GM18951 (cell line): ENCODE measurements around the gene TIGD6.
"Not testable (repeated sequence)": the region's sequence is repeated elsewhere in the genome, so short reads cannot be mapped to it uniquely, and the experiment has no call there.

ENCODE experiments used
- POLR2A ChIP-seq: IDR thresholded peaks from 4 replicates; pipeline ENCODE4 v1.6.1; 2011; ENCODE audit warnings: mild to moderate bottlenecking; ENCODE audit not compliant: insufficient read length, insufficient read depth; ENCODE audit errors: extremely low read depth
- in situ Hi-C: fragments of 300-500 bp; cut with MboI; formaldehyde crosslinking; loops from one replicate; pipeline ENCODE4 v1.12.0; 2022; ENCODE audit warnings: low sequenced_read_pairs, mixed read lengths, inconsistent platforms; ENCODE audit not compliant: unreplicated experiment

Gene TIGD6

GRCh38 chr5:149956685-149957084, 43.8 kb downstream of the TIGD6 start:
- in situ Hi-C loops: no loop called here
- no peak for TF ChIP-seq POLR2A

- in situ Hi-C loops: no loop called here
- no peak for TF ChIP-seq POLR2A
These were observed 45.7 kb downstream of the TIGD6 start for GRCh38 chr5:149954798-149955197.

- in situ Hi-C loops: no loop called here
- no peak for TF ChIP-seq POLR2A
These were observed 46.9 kb downstream of the TIGD6 start for GRCh38 chr5:149953436-149954121.

- no peak for TF ChIP-seq POLR2A
- in situ Hi-C loops: no loop called here
These were observed 49.2 kb downstream of the TIGD6 start for GRCh38 chr5:149951138-149951749.

DNA sequence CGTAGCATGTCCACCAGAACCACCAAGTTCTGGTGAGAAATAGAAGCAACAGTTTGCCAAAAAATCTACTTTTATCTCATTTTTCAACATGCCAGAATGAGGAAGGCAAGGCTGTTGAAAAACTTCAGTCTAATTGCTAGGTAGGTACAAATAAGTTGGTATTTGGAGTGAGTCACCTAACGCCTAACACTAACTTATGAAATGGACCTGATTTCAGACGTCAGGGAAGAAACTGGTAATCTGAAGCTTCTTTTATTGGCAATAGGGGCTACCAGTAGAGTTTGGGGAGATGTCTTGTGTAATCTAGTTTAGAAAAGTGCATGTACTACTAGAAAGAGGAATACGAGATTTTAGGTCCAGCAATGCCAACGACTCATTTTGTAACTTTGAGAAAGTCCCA, 51.5 kb downstream of the TIGD6 start:
- in situ Hi-C loops: no loop called here
- TF ChIP-seq POLR2A: no peak

GRCh38 chr5:149946118-149946517, 54.3 kb downstream of the TIGD6 start:
- in situ Hi-C loops: no loop called here
- no peak for TF ChIP-seq POLR2A

DNA sequence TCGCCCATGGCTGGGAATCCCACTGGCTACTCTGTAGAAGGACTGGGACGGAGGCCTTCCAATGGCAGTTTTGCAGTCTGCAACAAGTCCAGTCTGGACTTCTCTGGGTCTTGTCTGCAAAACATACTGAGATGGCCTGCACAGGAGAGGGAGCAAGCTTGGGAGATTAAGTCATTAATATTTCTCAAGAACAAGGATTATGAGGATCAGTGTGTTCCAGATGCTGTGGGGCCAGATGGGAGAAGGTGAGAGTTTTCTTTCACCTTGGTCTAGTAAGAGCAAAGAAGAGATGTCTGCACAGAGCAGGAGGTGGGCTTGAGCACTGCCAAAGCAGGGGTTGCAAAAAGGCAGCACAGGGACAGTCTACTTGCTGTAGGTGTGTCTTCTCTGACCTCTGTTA, 55.8 kb downstream of the TIGD6 start, which contains the start of gene PDE6A:
Gene PDE6A, minus strand, starts transcription at position 128 of the 400 bp plus-strand sequence. Its CDS starts 120 bp downstream, at position 8.
- TF ChIP-seq POLR2A: no peak
- in situ Hi-C loops: no loop called here

DNA sequence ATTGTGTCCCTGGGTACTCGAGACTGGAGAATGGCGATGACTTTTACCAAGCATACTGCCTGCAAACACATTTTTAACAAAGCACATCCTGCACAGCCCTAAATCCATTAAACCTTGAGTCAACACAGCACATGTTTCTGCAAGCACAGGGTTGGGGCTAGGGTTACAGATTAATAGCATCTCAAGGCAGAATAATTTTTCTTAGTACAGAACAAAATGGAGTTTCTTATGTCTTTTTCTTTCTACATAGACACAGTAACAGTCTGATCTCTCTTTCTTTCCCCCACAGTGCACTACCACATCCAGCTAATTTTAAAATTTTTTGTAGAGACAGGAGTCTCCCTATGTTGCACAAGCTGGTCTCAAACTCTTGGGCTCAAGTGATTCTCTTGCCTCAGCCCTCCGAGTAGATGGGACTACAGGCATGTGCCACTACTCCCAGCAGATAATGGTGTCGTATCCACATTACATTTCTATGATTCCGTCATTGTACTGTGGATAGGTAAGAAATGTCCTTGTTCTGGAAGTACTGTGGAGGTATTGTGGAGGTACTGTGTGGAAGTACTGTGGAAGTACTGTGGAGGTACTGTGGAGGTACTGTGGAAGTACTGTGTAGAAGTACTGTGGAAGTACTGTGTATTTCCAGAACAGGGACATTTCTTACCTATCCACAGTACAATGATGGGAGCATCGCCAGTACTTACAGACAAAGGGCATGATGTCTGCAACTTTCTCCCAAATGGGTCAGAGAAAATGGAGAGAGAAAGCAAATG, 57.1 kb downstream of the TIGD6 start:
- in situ Hi-C loops: not testable (repeated sequence)
